Measurements from ENCODE around the gene ARHGDIB. TPM values are rescaled to one million over a fixed set of nuclear protein-coding genes. Genes with fewer than 3 reads are reported as not detected.

ARHGDIB gene
- total RNA-seq, 1 experiment from 2014 or later = 4.3 TPM

- H3K9me3 ChIP-seq (ENCODE audit: control insufficient read depth in 1 of 2, insufficient read depth in 1 of 2, low read depth in 1 of 2, low read length in 2 of 2) = no peaks in the 10 kb centered on the region
- no peak overlapping the region for H3K4me2 ChIP-seq (ENCODE audit: low read length)
- H3K9ac ChIP-seq (ENCODE audit: low read length) = no peak overlapping the region
- no peak overlapping the region for H2AFZ ChIP-seq (ENCODE audit: low read depth, low read length, poor library complexity, severe bottlenecking)
- H3K4me1 ChIP-seq (ENCODE audit: control insufficient read depth in 1 of 2, insufficient read depth in 2 of 2, low read length in 2 of 2) = no peaks in the 10 kb centered on the region
- ATAC-seq (no peak), DNase-seq (ENCODE audit: low read depth, low spot score) (no peak)
- BruUV-seq (replicated peaks) = no TSS peak
- intact Hi-C loops (cut with micrococcal nuclease) = no loop called here
- no peaks in the 10 kb centered on the region for H4K20me1 ChIP-seq (ENCODE audit: insufficient read depth)
- ChIA-PET RAD21 (ENCODE audit: low non-redundant PET in 1 of 2, low total read pairs in 2 of 2, uncharacterized antibody in 2 of 2, unreplicated experiment in 2 of 2) (no interaction called here), POLR2A (no interaction called here), CTCF (interaction anchor here (1.1 kb wide), 1 partner anchor 8 kb away, joined by 3 read pairs; no protein-coding TSS in a partner anchor)
- H3K27ac ChIP-seq (ENCODE audit: low read depth, low read length) = no peak overlapping the region
- H3K27me3 ChIP-seq (ENCODE audit: insufficient read depth, low read length) = no peaks in the 10 kb centered on the region
- no peak for TF ChIP-seq TCF7L2 (IDR thresholded peaks at IDR 0.05; ENCODE audit: borderline replicate concordance, extremely low read depth, insufficient read depth, insufficient read length)
- no peak for TF ChIP-seq FOSL1 (IDR thresholded peaks at IDR 0.05; ENCODE audit: low read depth)
- TF ChIP-seq, protein P1, sequence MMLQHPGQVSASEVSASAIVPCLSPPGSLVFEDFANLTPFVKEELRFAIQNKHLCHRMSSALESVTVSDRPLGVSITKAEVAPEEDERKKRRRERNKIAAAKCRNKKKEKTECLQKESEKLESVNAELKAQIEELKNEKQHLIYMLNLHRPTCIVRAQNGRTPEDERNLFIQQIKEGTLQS (IDR thresholded peaks at IDR 0.05) = no peak
- TF ChIP-seq ZNF274 (IDR thresholded peaks at IDR 0.05; ENCODE audit: low read depth, low read length) = no peak
- TF ChIP-seq MAX (IDR thresholded peaks at IDR 0.05) = no peak
- TF ChIP-seq YY1 (IDR thresholded peaks at IDR 0.05; ENCODE audit: extremely low read depth, insufficient replicate concordance, low read depth, low read length) = no peak
- no peak for TF ChIP-seq ZFX (IDR thresholded peaks at IDR 0.05)
- TF ChIP-seq SIN3A (IDR thresholded peaks at IDR 0.05; ENCODE audit: low read depth) = no peak
- no peak for TF ChIP-seq EGR1 (IDR thresholded peaks at IDR 0.05; ENCODE audit: low read depth)
- no peak for TF ChIP-seq REST (IDR thresholded peaks at IDR 0.05; ENCODE audit: low read depth)
- no peaks in the 10 kb centered on the region for H3K9me2 ChIP-seq (ENCODE audit: insufficient read depth)
- no peaks in the 10 kb centered on the region for H3K79me2 ChIP-seq (ENCODE audit: insufficient read depth, low read length)
- H3K36me3 ChIP-seq (ENCODE audit: control insufficient read depth in 1 of 2, insufficient read depth in 2 of 2, low read length in 2 of 2) = no peaks in the 10 kb centered on the region
- H3K4me3 ChIP-seq (replicated peaks in 1 of 2; ENCODE audit: low read depth in 1 of 2, low read length in 2 of 2) = no peak overlapping the region
These were observed 60.7 kb downstream of the ARHGDIB start for GRCh38 chr12:14900521-14901227.
